Astrocyte of the cerebellum (primary cell): Measurements from ENCODE around the gene ADAM33.

Experiments
- DNase-seq: peaks from one replicate; pipeline ENCODE4 v3.0.0-alpha.2; 2011; ENCODE audit warnings: low read depth
- H3K4me3 ChIP-seq: 2 replicates; pipeline ENCODE4 v1.5.1; 2011; ENCODE audit warnings: mild to moderate bottlenecking, low read depth, low read length, moderate library complexity
- in situ Hi-C: cut with HindIII; loops from 2 replicates; pipeline ENCODE4 v1.10.0; 2017; ENCODE audit warnings: low sequenced_read_pairs
- TF ChIP-seq, protein P1 (sequence below): IDR thresholded peaks from 2 replicates; pipeline ENCODE4 v1.5.1; 2012; ENCODE audit warnings: low read length, low read depth, moderate library complexity, mild to moderate bottlenecking; ENCODE audit errors: missing control alignments

The ADAM33 gene

DNA sequence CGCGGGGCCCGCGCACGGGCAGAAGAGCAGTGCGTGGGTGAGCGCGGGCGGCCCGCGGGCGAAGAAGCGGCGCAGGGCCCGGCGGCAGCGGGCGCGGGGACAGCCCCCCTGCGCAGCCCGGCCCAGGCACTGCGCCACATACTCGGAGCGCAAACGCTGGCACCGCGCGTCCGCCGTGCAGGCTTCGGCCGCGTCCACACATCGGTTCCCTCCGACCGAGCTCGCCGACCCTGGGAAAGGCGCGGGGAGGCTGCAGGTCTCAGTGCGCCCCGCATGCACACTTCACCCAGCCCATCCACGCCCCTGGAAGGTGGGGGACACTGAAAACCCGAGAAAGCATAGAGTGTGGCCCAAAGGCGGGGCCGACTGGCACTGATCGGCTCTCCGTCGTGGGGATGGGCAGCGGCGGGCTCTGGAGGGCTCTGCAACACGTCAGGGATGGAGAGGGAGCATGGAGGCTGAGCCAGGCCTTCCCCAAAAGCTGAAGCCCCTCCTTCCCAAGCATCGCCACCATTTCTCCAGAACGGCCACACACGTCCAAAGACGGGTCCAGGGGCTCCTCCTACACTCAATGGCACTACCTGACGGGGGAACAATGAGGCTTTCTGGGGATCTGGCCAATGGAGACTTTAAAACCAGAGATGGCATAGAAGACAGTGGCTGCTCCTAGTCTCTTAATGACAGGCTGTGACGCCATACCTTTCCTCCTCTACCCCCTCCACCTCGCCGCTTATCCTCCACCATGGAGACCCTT lies 20.6 kb downstream of the ADAM33 start:
- DNase-seq, result no peak
- TF ChIP-seq, protein P1, sequence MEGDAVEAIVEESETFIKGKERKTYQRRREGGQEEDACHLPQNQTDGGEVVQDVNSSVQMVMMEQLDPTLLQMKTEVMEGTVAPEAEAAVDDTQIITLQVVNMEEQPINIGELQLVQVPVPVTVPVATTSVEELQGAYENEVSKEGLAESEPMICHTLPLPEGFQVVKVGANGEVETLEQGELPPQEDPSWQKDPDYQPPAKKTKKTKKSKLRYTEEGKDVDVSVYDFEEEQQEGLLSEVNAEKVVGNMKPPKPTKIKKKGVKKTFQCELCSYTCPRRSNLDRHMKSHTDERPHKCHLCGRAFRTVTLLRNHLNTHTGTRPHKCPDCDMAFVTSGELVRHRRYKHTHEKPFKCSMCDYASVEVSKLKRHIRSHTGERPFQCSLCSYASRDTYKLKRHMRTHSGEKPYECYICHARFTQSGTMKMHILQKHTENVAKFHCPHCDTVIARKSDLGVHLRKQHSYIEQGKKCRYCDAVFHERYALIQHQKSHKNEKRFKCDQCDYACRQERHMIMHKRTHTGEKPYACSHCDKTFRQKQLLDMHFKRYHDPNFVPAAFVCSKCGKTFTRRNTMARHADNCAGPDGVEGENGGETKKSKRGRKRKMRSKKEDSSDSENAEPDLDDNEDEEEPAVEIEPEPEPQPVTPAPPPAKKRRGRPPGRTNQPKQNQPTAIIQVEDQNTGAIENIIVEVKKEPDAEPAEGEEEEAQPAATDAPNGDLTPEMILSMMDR, result no peak
- in situ Hi-C loops, result no loop called here
- no peak overlapping the region for H3K4me3 ChIP-seq

DNA sequence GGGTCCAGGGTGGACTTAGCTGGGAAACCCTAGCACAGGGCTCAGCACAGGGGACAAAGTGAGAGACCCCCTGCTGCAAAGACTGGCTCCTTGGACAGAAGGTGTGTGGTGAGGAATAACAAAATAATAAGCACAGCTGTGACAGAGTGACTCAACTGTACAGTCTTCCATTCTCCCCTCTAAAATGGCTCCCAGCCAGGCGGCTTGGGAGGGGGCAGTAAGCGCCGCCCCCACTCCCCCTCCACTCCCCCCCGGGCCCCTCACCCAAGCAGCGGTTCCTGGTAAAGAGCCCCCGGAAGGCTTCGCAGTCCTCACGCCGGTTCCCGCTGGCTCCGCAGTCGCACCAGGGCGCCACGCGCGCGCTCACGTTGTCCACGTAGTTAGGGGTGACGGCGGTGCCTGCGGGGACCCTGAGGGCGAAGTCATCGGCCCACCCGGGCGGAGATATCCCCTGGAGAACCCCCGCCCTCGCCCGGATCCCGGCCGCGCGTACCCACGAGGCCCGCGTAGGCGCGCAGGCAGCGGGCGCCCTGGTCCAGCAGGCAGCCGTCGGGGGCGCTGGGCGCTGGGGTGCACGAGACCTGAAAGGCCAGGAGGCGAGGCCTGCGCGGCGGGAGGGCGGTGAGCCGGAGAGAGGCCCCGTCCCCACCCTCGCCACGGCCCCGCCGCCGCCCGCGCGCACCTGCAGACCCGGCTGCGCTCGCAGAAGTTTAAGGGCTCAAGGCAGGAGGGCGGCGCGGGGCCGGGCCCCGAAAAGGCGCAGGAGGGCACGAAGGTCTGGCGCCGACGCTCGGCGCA lies 21.3 kb downstream of the ADAM33 start:
- H3K4me3 ChIP-seq, result no peak overlapping the region

DNA sequence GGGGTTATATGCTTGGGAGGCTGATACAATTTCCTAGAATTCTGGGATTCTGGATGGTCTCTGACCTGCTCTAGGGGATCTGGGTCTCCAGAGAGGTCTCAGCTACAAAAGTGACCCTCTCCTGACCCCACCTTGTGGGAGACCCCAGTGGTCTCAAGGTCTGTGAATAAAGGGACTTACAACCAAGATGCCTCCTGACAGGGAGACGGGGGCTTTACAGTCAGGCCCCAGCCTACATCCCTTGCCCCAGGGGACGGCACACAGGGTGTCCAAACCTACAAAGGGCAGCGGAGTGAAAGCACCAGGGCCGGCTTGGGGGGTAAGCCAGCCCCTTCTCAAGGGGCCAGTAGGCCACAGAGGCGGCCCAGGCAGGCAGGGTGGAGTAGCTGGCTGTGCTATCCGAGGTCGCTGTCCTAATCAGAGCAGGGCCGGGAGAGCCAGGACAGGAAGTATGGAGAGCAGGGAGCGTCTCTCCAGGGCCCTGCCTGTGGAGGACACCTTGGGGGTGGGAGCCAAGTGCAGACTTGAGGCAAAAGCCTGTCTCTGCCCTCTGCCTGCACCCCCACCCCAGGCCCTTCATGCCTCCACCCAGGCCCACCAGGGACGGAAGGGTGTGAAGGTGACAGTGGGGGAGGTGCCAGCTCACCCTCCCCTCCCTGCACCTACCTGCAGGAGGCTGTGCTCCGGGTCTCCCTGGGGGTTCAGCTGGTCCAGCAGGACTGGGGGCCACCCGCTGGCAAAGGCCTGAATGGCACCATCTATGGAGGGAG lies 22.1 kb downstream of the ADAM33 start:
- DNase-seq, result no peak
- TF ChIP-seq, protein P1, result no peak
- in situ Hi-C loops, result no loop called here
- H3K4me3 ChIP-seq, result no peak overlapping the region

More for the DNA sequence above, 21.3 kb downstream of the ADAM33 start:
- DNase-seq, result no peak
- TF ChIP-seq, protein P1, result no peak
- in situ Hi-C loops, result no loop called here

DNA sequence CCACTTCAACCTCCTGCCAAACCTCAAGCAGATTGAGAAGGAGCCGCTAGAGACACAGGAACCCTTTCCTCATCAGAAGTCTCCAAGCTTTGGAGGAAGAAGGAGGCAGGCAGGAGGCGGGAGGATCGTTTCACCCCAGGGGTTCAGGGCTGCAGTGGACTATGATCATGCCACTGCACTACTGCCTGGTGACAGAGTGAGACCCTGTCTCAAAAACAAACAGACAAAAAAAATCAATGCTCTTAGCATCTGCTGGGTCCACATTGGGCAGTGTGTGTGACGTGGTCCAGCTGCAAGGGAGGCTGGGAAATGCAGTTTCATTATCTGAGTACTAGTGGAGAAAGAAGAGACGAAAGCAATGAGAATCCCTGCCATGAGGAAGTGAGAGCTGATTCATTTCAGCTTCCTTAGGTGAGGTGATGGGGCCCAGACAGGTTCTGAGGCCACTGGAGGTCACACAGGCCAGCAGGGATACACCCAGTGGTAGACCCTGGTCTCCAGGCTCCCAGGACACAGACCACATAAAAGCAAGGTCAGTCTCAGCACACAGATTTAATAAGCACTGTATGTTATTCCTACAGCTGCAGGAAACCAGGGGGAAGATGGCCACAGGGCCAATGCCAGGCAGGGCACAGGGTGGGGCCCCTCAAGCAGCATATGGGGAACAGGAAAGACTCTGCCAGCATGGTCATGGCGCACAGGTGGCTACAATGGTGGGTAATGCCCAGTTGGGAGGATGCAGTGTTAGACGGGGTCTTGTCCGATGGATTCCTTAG lies 22.9 kb downstream of the ADAM33 start:
- H3K4me3 ChIP-seq, result no peak overlapping the region
- no peak for DNase-seq
- in situ Hi-C loops, result no loop called here
- TF ChIP-seq, protein P1, result no peak

DNA sequence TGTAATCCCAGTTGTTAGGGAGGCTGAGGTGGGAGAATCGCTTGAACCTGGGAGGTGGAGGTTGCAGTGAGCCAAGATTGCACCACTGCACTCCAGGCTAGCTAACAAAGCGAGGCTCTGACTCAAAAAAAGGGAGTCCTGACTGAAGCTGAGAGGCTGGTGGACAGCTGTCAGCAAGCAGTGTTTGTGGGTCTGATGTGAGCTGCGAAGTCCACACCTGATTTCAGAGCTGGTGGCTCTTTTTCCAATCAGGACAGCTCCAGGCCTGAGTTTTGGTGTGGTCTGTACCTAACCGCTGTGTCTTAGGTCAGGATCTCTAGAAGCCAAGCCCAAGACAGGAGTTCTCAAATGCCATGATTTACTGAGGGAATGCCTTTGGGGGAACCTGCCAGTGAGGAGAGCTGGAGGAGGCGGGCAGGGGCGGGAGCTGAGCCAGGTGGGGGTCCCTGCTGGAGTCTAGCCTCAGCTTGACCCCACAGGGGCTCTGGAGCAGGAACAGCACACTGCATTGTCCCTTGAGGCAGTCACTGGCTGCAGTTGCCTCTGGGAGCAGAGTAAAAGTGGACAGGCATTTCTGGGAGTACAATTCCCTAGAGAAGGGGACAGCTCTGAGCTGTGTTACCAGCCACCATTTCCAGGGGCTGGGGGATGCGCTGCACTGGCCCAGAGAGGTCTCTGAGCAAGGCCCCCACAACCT lies 23.6 kb downstream of the ADAM33 start:
- no peak overlapping the region for H3K4me3 ChIP-seq
- no peak for DNase-seq
- TF ChIP-seq, protein P1, result no peak
- in situ Hi-C loops, result no loop called here

DNA sequence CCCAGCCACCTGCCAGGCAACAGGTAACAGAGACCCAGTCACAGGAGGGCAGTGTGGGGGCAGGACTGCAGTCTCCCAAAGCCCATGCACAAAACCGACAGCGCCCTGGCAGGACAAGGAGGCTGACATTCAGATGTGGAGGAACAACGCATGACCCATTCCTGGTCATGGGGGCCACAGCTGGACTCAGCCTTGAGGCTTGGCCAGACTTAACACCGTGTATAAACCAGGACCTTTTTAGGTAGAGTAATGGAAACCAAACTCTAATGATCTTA lies 26.7 kb downstream of the ADAM33 start:
- TF ChIP-seq, protein P1, result no peak
- H3K4me3 ChIP-seq, result no peak overlapping the region
- in situ Hi-C loops, result no loop called here
- DNase-seq, result no peak
